ENCODE measurements around the gene CST3. TPM values are rescaled to one million over a fixed set of nuclear protein-coding genes. Genes with fewer than 3 reads are reported as not detected.
"Not testable (repeated sequence)": the region's sequence is repeated elsewhere in the genome, so short reads cannot be mapped to it uniquely, and the experiment has no call there.

The CST3 gene
- total RNA-seq, 1 donor = 229 TPM

GRCh38 chr20:23624324-23624691, 13.4 kb downstream of the CST3 start:
- no peak for TF ChIP-seq CTCF (IDR thresholded peaks at IDR 0.05; ENCODE audit: extremely low read depth, low read depth, low read length)
- no peak overlapping the region for H3K4me3 ChIP-seq (ENCODE audit: insufficient read depth, low read length)
- no peaks in the 10 kb centered on the region for H3K36me3 ChIP-seq (ENCODE audit: insufficient read depth, low read length)
- no peak overlapping the region for H3K4me2 ChIP-seq (ENCODE audit: insufficient read depth, low read length)
- DNase-seq (ENCODE audit: insufficient read length, low spot score, missing footprints) = no peak
- H3K27ac ChIP-seq (ENCODE audit: low read depth, low read length) = no peak overlapping the region
- H3K4me1 ChIP-seq (ENCODE audit: insufficient read depth, low read length) = peaks cover 19% of the 10 kb centered on the region
- H4K20me1 ChIP-seq (ENCODE audit: insufficient read depth, low read length) = no peaks in the 10 kb centered on the region
- H3K79me2 ChIP-seq (ENCODE audit: insufficient read depth, low read length) = no peaks in the 10 kb centered on the region
- no peaks in the 10 kb centered on the region for H3K9me3 ChIP-seq (ENCODE audit: low read depth, low read length)
- no peaks in the 10 kb centered on the region for H3K27me3 ChIP-seq (ENCODE audit: insufficient read depth, low read length)
- H2AFZ ChIP-seq (ENCODE audit: low read length) = peak overlapping the region; percentile 34

- H3K4me2 ChIP-seq (ENCODE audit: insufficient read depth, low read length) = no peak overlapping the region
- no peak for TF ChIP-seq CTCF (IDR thresholded peaks at IDR 0.05; ENCODE audit: extremely low read depth, low read depth, low read length)
- H3K27ac ChIP-seq (ENCODE audit: low read depth, low read length) = no peak overlapping the region
- no peak overlapping the region for H3K4me3 ChIP-seq (ENCODE audit: insufficient read depth, low read length)
- H3K27me3 ChIP-seq (ENCODE audit: insufficient read depth, low read length) = no peaks in the 10 kb centered on the region
- no peaks in the 10 kb centered on the region for H3K79me2 ChIP-seq (ENCODE audit: insufficient read depth, low read length)
- peaks cover 14% of the 10 kb centered on the region for H3K4me1 ChIP-seq (ENCODE audit: insufficient read depth, low read length)
- H3K36me3 ChIP-seq (ENCODE audit: insufficient read depth, low read length) = no peaks in the 10 kb centered on the region
- no peak for DNase-seq (ENCODE audit: insufficient read length, low spot score, missing footprints)
- H2AFZ ChIP-seq (ENCODE audit: low read length) = peak overlapping the region; percentile 8
- H3K9me3 ChIP-seq (ENCODE audit: low read depth, low read length) = no peaks in the 10 kb centered on the region
- no peaks in the 10 kb centered on the region for H4K20me1 ChIP-seq (ENCODE audit: insufficient read depth, low read length)
These were observed 14.0 kb downstream of the CST3 start for GRCh38 chr20:23623666-23624323.

- no peaks in the 10 kb centered on the region for H3K9me3 ChIP-seq (ENCODE audit: low read depth, low read length)
- peak overlapping the region; percentile 86 for H2AFZ ChIP-seq (ENCODE audit: low read length)
- H3K4me1 ChIP-seq (ENCODE audit: insufficient read depth, low read length) = peaks cover 10% of the 10 kb centered on the region
- peak overlapping the region; percentile 86 for H3K4me2 ChIP-seq (ENCODE audit: insufficient read depth, low read length)
- peak overlapping the region; percentile 71 for H3K4me3 ChIP-seq (ENCODE audit: insufficient read depth, low read length)
- peak overlapping the region; percentile 89 for H3K27ac ChIP-seq (ENCODE audit: low read depth, low read length)
- H3K27me3 ChIP-seq (ENCODE audit: insufficient read depth, low read length) = no peaks in the 10 kb centered on the region
- H3K36me3 ChIP-seq (ENCODE audit: insufficient read depth, low read length) = no peaks in the 10 kb centered on the region
- no peaks in the 10 kb centered on the region for H3K79me2 ChIP-seq (ENCODE audit: insufficient read depth, low read length)
- H4K20me1 ChIP-seq (ENCODE audit: insufficient read depth, low read length) = no peaks in the 10 kb centered on the region
- TF ChIP-seq CTCF (IDR thresholded peaks at IDR 0.05; ENCODE audit: extremely low read depth, low read depth, low read length) = no peak
- DNase-seq (ENCODE audit: insufficient read length, low spot score, missing footprints) = peak; percentile 94
These were observed 14.9 kb downstream of the CST3 start for GRCh38 chr20:23622839-23623343.

- H3K79me2 ChIP-seq (ENCODE audit: insufficient read depth, low read length); H3K36me3 ChIP-seq (ENCODE audit: insufficient read depth, low read length); H3K27me3 ChIP-seq (ENCODE audit: insufficient read depth, low read length); H3K9me3 ChIP-seq (ENCODE audit: low read depth, low read length); H2AFZ ChIP-seq (ENCODE audit: low read length); DNase-seq (ENCODE audit: insufficient read length, low spot score, missing footprints); H4K20me1 ChIP-seq (ENCODE audit: insufficient read depth, low read length): not testable (repeated sequence)
- peak overlapping the region; percentile 89 for H3K27ac ChIP-seq (ENCODE audit: low read depth, low read length)
- peak overlapping the region; percentile 71 for H3K4me3 ChIP-seq (ENCODE audit: insufficient read depth, low read length)
- peaks cover 10% of the 10 kb centered on the region for H3K4me1 ChIP-seq (ENCODE audit: insufficient read depth, low read length)
- H3K4me2 ChIP-seq (ENCODE audit: insufficient read depth, low read length) = peak overlapping the region; percentile 86
These were observed 15.4 kb downstream of the CST3 start for GRCh38 chr20:23622401-23622800.

- H3K4me1 ChIP-seq (ENCODE audit: insufficient read depth, low read length) = peaks cover 10% of the 10 kb centered on the region
- not testable (repeated sequence) for H3K79me2 ChIP-seq (ENCODE audit: insufficient read depth, low read length); H3K4me2 ChIP-seq (ENCODE audit: insufficient read depth, low read length); H3K4me3 ChIP-seq (ENCODE audit: insufficient read depth, low read length); H3K27ac ChIP-seq (ENCODE audit: low read depth, low read length); DNase-seq (ENCODE audit: insufficient read length, low spot score, missing footprints); H3K36me3 ChIP-seq (ENCODE audit: insufficient read depth, low read length); H3K9me3 ChIP-seq (ENCODE audit: low read depth, low read length); H2AFZ ChIP-seq (ENCODE audit: low read length); H3K27me3 ChIP-seq (ENCODE audit: insufficient read depth, low read length); H4K20me1 ChIP-seq (ENCODE audit: insufficient read depth, low read length)
These were observed 16.9 kb downstream of the CST3 start for GRCh38 chr20:23620670-23621386.
